Measurements from ENCODE around the gene SMG6. TPM values are rescaled to one million over a fixed set of nuclear protein-coding genes. Genes with fewer than 3 reads are reported as not detected.

The SMG6 gene
- total and polyA plus RNA-seq, 2 experiments from 2014 or later = 16.8 to 63.1 TPM

- no peaks in the 10 kb centered on the region for H3K36me3 ChIP-seq (ENCODE audit: low read depth)
- H3K27me3 ChIP-seq (replicated peaks; ENCODE audit: insufficient read depth) = peaks cover 23% of the 10 kb centered on the region
- no peak overlapping the region for H3K4me3 ChIP-seq
- H3K9me2 ChIP-seq (ENCODE audit: insufficient read depth) = no peaks in the 10 kb centered on the region
- no peak overlapping the region for H3K27ac ChIP-seq
- H3K4me2 ChIP-seq (ENCODE audit: unreplicated experiment) = no peak overlapping the region
- no peak overlapping the region for H3K9ac ChIP-seq
- TF ChIP-seq EZH2phosphoT487 (IDR thresholded peaks at IDR 0.05; ENCODE audit: insufficient read depth, low read depth) (no peak), EZH2 (IDR thresholded peaks at IDR 0.05; ENCODE audit: insufficient read depth, poor library complexity, severe bottlenecking) (no peak)
- no peak for DNase-seq
- H3K79me2 ChIP-seq (ENCODE audit: insufficient read depth) = no peaks in the 10 kb centered on the region
- H3K9me3 ChIP-seq (ENCODE audit: low read depth) = no peaks in the 10 kb centered on the region
- no peaks in the 10 kb centered on the region for H3F3A ChIP-seq (ENCODE audit: insufficient read depth)
- no peaks in the 10 kb centered on the region for H4K20me1 ChIP-seq (ENCODE audit: insufficient read depth)
- in situ Hi-C loops (cut with MboI) = no loop called here
- no peaks in the 10 kb centered on the region; the same call in 1 of the 2 replicates for H3K4me1 ChIP-seq (ENCODE audit: insufficient read depth)
- H2AFZ ChIP-seq = no peak overlapping the region
- 93 to 94% methylated on average over 15 of the region's 15 CpGs for WGBS, 2 experiments (ENCODE audit: low coverage in 1 of 2, low lambda C conversion rate in 2 of 2, missing lambda C conversion rate in 2 of 2)
Measured at GRCh38 chr17:2022647-2023240, 280.8 kb downstream of the SMG6 start.

DNA sequence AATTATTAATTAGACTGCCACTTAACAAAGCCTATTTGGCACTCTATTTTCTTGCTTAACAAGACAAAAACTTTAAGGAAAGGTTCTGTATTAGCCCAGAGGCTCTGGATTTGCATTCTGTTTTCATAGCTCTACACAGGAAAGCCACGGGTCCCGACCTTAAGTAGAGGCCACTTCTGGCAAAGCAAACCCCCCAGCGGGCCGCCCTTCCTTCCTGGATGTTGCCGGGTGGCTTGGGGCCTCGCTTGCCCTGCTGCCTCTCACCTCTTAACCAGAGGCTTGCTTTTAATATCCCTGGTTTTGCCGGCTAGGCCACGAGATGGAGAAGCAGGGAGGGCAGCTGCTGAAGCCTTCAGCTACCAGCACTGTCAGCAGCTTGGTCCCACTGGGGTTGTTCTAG lies 282.9 kb downstream of the SMG6 start:
- H2AFZ ChIP-seq = no peak overlapping the region
- no peak overlapping the region for H3K4me2 ChIP-seq (ENCODE audit: unreplicated experiment)
- 77 to 79% methylated on average over 8 of the region's 8 CpGs for WGBS, 2 experiments (ENCODE audit: low coverage in 1 of 2, low lambda C conversion rate in 2 of 2, missing lambda C conversion rate in 2 of 2)
- no peak for DNase-seq
- no peaks in the 10 kb centered on the region for H3K9me3 ChIP-seq (ENCODE audit: low read depth)
- H3K79me2 ChIP-seq (ENCODE audit: insufficient read depth) = no peaks in the 10 kb centered on the region
- H3K9ac ChIP-seq = no peak overlapping the region
- peaks cover 23% of the 10 kb centered on the region for H3K27me3 ChIP-seq (replicated peaks; ENCODE audit: insufficient read depth)
- H3K4me1 ChIP-seq (ENCODE audit: insufficient read depth) = no peaks in the 10 kb centered on the region; the same call in 1 of the 2 replicates
- no peaks in the 10 kb centered on the region for H3K36me3 ChIP-seq (ENCODE audit: low read depth)
- no peaks in the 10 kb centered on the region for H3F3A ChIP-seq (ENCODE audit: insufficient read depth)
- no peak overlapping the region for H3K27ac ChIP-seq
- no peak overlapping the region for H3K4me3 ChIP-seq
- H4K20me1 ChIP-seq (ENCODE audit: insufficient read depth) = no peaks in the 10 kb centered on the region
- H3K9me2 ChIP-seq (ENCODE audit: insufficient read depth) = no peaks in the 10 kb centered on the region
- in situ Hi-C loops (cut with MboI) = no loop called here
- TF ChIP-seq EZH2phosphoT487 (IDR thresholded peaks at IDR 0.05; ENCODE audit: insufficient read depth, low read depth) (no peak), EZH2 (IDR thresholded peaks at IDR 0.05; ENCODE audit: insufficient read depth, poor library complexity, severe bottlenecking) (no peak)

DNA sequence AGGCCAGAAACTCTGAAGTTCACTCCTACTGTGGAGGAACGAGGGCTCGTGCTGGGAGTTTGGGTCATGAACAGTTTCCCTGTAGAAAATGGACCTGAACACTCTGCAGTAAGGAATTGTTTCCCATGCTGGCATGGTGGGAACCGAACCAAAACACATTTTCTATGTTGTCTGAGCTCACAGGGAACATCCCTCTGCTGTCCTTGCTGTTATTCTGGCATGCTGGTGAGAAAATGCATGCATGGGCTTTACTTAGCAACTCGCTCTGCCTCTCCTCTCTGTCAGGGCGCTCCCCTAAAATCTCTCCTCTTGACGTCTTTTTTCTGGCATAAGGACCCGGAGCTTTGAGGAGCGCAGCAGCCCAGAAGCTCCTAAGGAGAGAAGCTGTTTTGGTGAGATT lies 283.9 kb downstream of the SMG6 start:
- Histone ChIP-seq H3K79me2 (ENCODE audit: insufficient read depth) (no peaks in the 10 kb centered on the region), H3K9me2 (ENCODE audit: insufficient read depth) (no peaks in the 10 kb centered on the region), H3F3A (ENCODE audit: insufficient read depth) (no peaks in the 10 kb centered on the region), H3K4me2 (ENCODE audit: unreplicated experiment) (no peak overlapping the region), H2AFZ (no peak overlapping the region), H4K20me1 (ENCODE audit: insufficient read depth) (no peaks in the 10 kb centered on the region), H3K4me1 (ENCODE audit: insufficient read depth) (no peaks in the 10 kb centered on the region), H3K4me3 (no peak overlapping the region), H3K27ac (no peak overlapping the region), H3K27me3 (replicated peaks; ENCODE audit: insufficient read depth) (peaks cover 23% of the 10 kb centered on the region), H3K9ac (no peak overlapping the region), H3K9me3 (ENCODE audit: low read depth) (no peaks in the 10 kb centered on the region), H3K36me3 (ENCODE audit: low read depth) (no peaks in the 10 kb centered on the region)
- in situ Hi-C loops (cut with MboI) = no loop called here
- TF ChIP-seq EZH2 (IDR thresholded peaks at IDR 0.05; ENCODE audit: insufficient read depth, poor library complexity, severe bottlenecking) (no peak), EZH2phosphoT487 (IDR thresholded peaks at IDR 0.05; ENCODE audit: insufficient read depth, low read depth) (no peak)
- no peak for DNase-seq
- 74 to 83% methylated on average over 8 of the region's 8 CpGs for WGBS, 2 experiments (ENCODE audit: low coverage in 1 of 2, low lambda C conversion rate in 2 of 2, missing lambda C conversion rate in 2 of 2)

DNA sequence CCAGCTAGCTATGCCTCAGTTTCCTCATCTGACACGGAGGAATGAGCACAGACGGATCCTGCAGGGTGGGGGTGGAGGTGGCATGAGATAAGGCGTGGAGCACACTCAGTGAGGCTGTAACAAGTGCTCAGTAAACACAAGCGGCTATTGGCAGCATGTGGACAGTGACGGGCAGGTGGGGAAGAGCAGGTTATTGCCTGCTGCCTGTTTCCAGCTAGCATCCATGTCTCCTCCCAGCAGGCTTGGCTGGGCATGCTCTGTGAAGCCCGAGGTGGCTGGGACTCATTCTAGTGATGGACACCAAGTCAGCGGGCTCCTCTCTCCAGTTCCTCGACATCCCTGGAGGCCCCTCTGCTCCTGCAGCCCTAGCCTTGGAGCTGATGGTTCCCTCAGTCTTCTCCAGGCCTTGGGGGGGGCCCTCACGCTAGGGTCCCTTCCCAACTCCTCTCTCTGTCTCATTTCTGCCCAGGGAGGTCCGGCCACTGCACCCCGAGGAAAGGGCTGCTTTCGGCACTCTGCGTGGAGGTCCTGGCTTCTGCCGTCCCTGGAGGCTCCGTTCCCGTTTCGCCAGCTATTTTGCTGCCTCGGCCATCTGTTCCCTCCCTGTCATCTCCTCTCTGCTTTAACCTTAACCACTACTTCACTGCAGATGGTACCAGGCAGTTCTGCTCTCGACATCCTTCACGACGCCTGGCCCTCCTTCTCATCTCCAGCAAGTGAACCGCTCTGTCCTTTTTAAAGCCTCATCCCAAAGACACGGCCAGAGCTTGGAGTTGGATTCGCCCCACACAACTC lies 284.7 kb downstream of the SMG6 start:
- no peak overlapping the region for H3K27ac ChIP-seq
- no peaks in the 10 kb centered on the region for H3K9me3 ChIP-seq (ENCODE audit: low read depth)
- H2AFZ ChIP-seq = no peak overlapping the region
- no peak overlapping the region for H3K4me2 ChIP-seq (ENCODE audit: unreplicated experiment)
- in situ Hi-C loops (cut with MboI) = no loop called here
- H3K9me2 ChIP-seq (ENCODE audit: insufficient read depth) = no peaks in the 10 kb centered on the region
- no peaks in the 10 kb centered on the region for H3F3A ChIP-seq (ENCODE audit: insufficient read depth)
- 69 to 74% methylated on average over 24 of the region's 24 CpGs for WGBS, 2 experiments (ENCODE audit: low coverage in 1 of 2, low lambda C conversion rate in 2 of 2, missing lambda C conversion rate in 2 of 2)
- TF ChIP-seq EZH2 (IDR thresholded peaks at IDR 0.05; ENCODE audit: insufficient read depth, poor library complexity, severe bottlenecking) (no peak), EZH2phosphoT487 (IDR thresholded peaks at IDR 0.05; ENCODE audit: insufficient read depth, low read depth) (no peak)
- H3K27me3 ChIP-seq (replicated peaks; ENCODE audit: insufficient read depth) = peaks cover 23% of the 10 kb centered on the region
- no peaks in the 10 kb centered on the region for H3K36me3 ChIP-seq (ENCODE audit: low read depth)
- H4K20me1 ChIP-seq (ENCODE audit: insufficient read depth) = no peaks in the 10 kb centered on the region
- DNase-seq = no peak
- H3K4me3 ChIP-seq = no peak overlapping the region
- H3K9ac ChIP-seq = no peak overlapping the region
- H3K4me1 ChIP-seq (ENCODE audit: insufficient read depth) = no peaks in the 10 kb centered on the region
- H3K79me2 ChIP-seq (ENCODE audit: insufficient read depth) = no peaks in the 10 kb centered on the region
